NB4 (cell line): Measurements from ENCODE around the gene UBA1.

Experiments
- DNase-seq: peaks from one replicate; pipeline ENCODE4 v3.0.0; 2010; ENCODE audit warnings: low read depth
- H3K4me3 ChIP-seq: one replicate; pipeline ENCODE4 v1.5.1; 2011; ENCODE audit warnings: mild to moderate bottlenecking, low read depth, low read length, moderate library complexity
- CTCF ChIP-seq: IDR thresholded peaks from one replicate; pipeline ENCODE4 v1.5.1; 2012; ENCODE audit warnings: low read depth, low read length
- MAX ChIP-seq: IDR thresholded peaks from 2 replicates; pipeline ENCODE4 v1.6.1; 2011; ENCODE audit warnings: low read depth, low read length
- MYC ChIP-seq: IDR thresholded peaks from 2 replicates; pipeline ENCODE4 v1.6.1; 2011; ENCODE audit warnings: low read depth, low read length
- POLR2A ChIP-seq: IDR thresholded peaks from 2 replicates; pipeline ENCODE4 v1.6.1; 2011; ENCODE audit warnings: mild to moderate bottlenecking; ENCODE audit not compliant: insufficient read length; ENCODE audit errors: extremely low read depth

UBA1 gene

GRCh38 chrX:47168495-47169073 lies 25.0 kb upstream of the UBA1 start:
- TF ChIP-seq CTCF = no peak
- no peak for TF ChIP-seq MYC
- TF ChIP-seq POLR2A = no peak
- no peak for TF ChIP-seq MAX
- no peak for DNase-seq
- no peak overlapping the region for H3K4me3 ChIP-seq

- no peak overlapping the region for H3K4me3 ChIP-seq
- TF ChIP-seq CTCF (no peak), MYC (no peak), POLR2A (no peak), MAX (no peak)
- DNase-seq = no peak
These were observed 24.4 kb upstream of the UBA1 start for GRCh38 chrX:47169273-47169672.

- no peak for DNase-seq
- H3K4me3 ChIP-seq = no peak overlapping the region
- TF ChIP-seq CTCF (no peak), MAX (no peak), POLR2A (no peak), MYC (no peak)
These were observed 23.7 kb upstream of the UBA1 start for GRCh38 chrX:47169726-47170515.

GRCh38 chrX:47170861-47171692 lies 22.6 kb upstream of the UBA1 start:
- DNase-seq = no peak
- H3K4me3 ChIP-seq = no peak overlapping the region
- TF ChIP-seq MYC (no peak), POLR2A (no peak), CTCF (no peak), MAX (no peak)

GRCh38 chrX:47171996-47172395 lies 21.6 kb upstream of the UBA1 start:
- DNase-seq = no peak
- H3K4me3 ChIP-seq = no peak overlapping the region
- TF ChIP-seq CTCF (no peak), POLR2A (no peak), MYC (no peak), MAX (no peak)
